ENCODE results near the gene PSG1.
"Not testable (repeated sequence)": the region's sequence is repeated elsewhere in the genome, so short reads cannot be mapped to it uniquely, and the experiment has no call there.

- TF ChIP-seq EZH2 (IDR thresholded peaks at IDR 0.05; ENCODE audit: low read depth); CTCF (conservative IDR thresholded peaks at IDR 0.05): not testable (repeated sequence)
Observed at GRCh38 chr19:42920971-42921370, 41.5 kb upstream of the PSG1 start.

Measured in PC-9 (cell line).